Mononuclear cell (primary cell): Measurements from ENCODE around the gene ASZ1. TPM values are rescaled to one million over a fixed set of nuclear protein-coding genes. Genes with fewer than 3 reads are reported as not detected.

Experiments used
- H3K27me3 ChIP-seq: 2 replicates; pipeline ENCODE4 v1.6.0; 2011; ENCODE audit warnings: low read length, control low read depth; ENCODE audit not compliant: insufficient read depth
- H3K4me1 ChIP-seq: 2 replicates; pipeline ENCODE4 v1.5.1; 2011; ENCODE audit warnings: mild to moderate bottlenecking, low read length, control low read depth; ENCODE audit not compliant: insufficient read depth
- H3K4me3 ChIP-seq: 2 replicates; pipeline ENCODE4 v1.5.1; 2011; ENCODE audit warnings: mild to moderate bottlenecking, low read length, moderate library complexity
- H3K9me3 ChIP-seq: 2 replicates; pipeline ENCODE4 v1.5.1; 2011; ENCODE audit warnings: low read depth, mild to moderate bottlenecking, control low read depth, low read length
- total RNA-seq: library from RNA; depleted of rRNA; stranded (reverse); fragments of >200 nt; gene quantifications from one replicate; pipeline ENCODE4 v1.2.3, GENCODE V29; 2012

ASZ1 gene
- total RNA-seq, 1 donor: not detected

DNA sequence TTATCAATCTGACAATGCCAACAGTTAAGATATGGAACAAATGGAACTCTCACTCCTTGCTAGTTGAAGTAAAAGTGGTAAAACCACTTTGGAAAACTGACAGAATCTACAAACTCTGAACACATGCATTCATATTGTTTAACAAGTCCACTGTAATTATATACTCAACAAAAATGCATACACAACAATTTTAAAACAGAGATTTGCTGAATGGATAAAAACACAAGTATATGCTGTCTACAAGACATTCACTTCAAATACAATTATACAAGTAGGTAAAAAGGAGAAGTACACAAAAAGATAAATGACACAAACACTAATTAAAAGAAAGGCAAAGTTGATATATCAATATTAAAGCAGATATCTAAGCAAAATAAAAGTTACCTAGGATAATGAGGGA is 95.3 kb downstream of the ASZ1 start:
- Histone ChIP-seq H3K27me3 (no peaks in the 10 kb centered on the region), H3K4me3 (no peak overlapping the region), H3K4me1 (no peaks in the 10 kb centered on the region), H3K9me3 (no peaks in the 10 kb centered on the region)

DNA sequence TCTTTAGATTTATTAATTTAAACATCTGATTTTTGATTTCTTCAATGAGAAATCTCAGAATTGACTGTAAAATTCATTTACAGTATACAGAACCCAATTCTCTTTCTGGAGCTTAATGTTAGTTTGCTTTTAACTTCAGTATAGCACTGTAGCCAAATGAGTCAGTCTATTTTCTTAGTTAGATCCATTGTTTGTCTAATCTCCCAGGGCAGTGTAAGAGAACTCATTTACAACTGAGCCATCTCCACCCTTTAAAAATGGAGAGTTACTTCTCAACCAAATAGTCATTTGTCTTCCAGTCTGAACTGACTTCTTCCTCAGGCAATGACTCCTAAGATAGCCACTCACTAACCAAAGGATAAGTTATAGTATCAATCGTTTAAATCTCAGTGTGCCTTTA is 101.5 kb downstream of the ASZ1 start:
- Histone ChIP-seq H3K27me3 (peaks cover 61% of the 10 kb centered on the region), H3K4me3 (no peak overlapping the region), H3K9me3 (no peaks in the 10 kb centered on the region), H3K4me1 (no peaks in the 10 kb centered on the region)

DNA sequence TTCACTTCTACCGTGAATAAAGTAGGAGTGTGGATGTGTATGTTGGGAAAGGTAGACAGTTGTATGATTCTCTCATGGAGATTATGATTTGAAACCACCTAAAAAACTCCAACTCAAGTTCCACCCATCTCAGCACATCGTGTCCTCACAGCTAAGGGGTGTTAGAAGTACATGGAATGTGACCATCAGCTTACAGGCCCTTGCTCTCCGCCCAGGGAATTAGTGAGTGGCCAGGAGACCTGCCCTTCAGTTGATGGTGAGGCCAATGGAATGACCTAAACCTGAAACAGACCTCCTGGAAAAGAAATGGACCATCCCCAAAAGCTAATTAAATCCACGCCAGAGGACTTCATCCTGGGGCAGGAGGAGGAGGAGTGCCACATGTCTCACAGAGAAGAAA is 102.3 kb downstream of the ASZ1 start:
- no peaks in the 10 kb centered on the region for H3K4me1 ChIP-seq
- peaks cover 68% of the 10 kb centered on the region for H3K27me3 ChIP-seq
- H3K4me3 ChIP-seq: no peak overlapping the region
- H3K9me3 ChIP-seq: no peaks in the 10 kb centered on the region

DNA sequence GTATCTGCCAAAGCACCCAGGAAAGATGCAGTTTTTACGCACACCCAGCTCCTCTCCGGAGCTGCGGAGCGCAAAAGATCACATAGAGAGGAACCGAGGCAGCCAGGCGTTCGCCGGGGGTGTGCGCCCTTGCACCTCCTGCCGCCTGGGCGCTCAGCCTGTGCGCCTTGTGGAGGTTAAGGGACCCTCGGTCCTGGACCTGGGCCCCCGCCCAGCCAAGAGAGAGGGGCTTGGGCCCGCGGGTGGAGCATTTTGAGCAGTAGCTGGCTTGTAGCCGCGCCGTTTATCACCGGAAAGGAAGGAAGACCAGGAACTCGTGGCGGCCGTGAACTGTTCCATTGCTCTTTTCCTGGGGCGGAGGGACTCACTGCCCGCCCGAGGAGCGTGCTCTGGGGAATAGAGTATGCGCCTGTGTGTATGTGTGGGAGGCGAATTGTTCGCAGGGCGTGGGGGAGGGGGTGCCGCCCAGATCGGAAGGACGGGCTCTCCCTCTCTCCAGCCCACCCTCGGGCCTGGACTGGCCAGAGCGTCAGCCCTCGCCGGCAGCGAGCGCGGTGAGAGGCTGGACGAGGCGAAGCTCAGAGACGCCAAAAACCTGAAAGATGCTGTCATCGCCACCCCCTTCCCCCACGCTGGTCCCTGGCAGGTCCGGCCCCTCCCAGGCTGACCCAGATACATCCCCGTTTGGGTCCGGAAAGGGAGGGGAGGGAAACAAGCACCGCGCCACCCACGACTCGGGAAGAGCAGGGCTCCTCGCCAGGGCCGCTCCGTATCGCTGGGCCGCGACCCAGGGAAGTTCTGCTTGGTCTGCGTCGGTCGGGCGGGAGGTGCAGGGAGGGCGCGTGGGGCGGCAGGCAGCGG is 103.2 kb downstream of the ASZ1 start:
- Histone ChIP-seq H3K27me3 (peaks cover 68% of the 10 kb centered on the region), H3K4me1 (no peaks in the 10 kb centered on the region), H3K9me3 (no peaks in the 10 kb centered on the region), H3K4me3 (no peak overlapping the region)

DNA sequence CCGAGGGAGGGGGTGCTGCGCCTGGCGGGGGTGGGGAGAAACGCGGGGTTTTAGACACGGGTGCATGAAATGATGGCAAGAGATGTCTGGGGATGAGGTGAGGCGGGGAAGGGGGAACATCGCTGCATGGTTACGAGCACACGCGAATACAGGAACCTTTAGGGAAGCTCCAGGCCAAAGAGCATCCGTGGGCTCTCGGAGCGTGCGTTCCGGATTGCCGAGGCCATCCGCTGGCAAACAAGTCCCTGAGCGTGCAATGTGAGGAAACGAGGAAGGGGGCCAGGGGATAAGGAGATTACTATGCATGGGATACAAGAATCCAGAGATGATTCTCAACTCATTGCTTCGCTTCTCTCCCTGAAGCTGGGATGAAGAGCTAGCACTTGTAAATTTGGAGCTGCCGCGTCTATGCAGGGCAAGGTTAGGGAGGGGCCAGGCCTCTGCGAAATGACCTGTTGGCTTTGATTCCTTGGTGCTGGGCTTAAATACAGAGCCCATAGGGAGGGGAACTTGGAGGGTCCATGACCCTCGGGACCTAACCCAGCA is 103.9 kb downstream of the ASZ1 start:
- Histone ChIP-seq H3K4me1 (no peaks in the 10 kb centered on the region), H3K27me3 (peaks cover 68% of the 10 kb centered on the region), H3K9me3 (no peaks in the 10 kb centered on the region), H3K4me3 (no peak overlapping the region)

DNA sequence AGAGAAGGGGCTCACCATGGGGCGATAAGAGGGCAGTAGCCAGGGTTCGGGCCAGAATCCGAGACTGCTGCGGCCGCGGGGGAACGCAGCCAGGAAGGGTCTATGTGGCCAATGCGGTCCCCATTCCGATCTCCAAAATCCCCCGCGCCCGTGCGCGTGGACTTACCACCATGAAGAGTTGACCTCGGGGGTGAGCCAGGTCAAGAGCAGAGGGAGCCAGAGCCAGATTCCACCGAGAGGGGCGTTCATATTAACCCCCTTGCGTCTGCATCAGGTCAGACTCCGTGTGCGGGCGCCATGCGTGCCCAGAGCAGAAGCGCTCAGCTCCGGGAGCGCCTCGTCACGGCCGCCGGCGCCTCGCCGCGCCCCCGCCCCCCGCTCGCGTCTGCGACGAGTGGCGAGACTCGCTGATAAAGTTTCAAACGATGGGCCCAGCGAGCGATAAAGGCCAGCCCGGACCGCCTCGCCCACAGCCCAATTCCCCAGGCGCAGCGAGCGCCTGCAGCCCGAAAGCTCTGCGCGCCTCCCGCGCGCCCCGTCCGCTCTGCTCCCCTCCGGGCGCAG is 104.5 kb downstream of the ASZ1 start, which contains the start of gene WNT2:
TSS of gene WNT2 (minus strand) at position 318 of the 564 bp plus-strand sequence. CDS start at position 249, 69 bp downstream.
- Histone ChIP-seq H3K27me3 (peaks cover 68% of the 10 kb centered on the region), H3K9me3 (no peaks in the 10 kb centered on the region), H3K4me1 (no peaks in the 10 kb centered on the region), H3K4me3 (no peak within 1 kb of the TSS)

DNA sequence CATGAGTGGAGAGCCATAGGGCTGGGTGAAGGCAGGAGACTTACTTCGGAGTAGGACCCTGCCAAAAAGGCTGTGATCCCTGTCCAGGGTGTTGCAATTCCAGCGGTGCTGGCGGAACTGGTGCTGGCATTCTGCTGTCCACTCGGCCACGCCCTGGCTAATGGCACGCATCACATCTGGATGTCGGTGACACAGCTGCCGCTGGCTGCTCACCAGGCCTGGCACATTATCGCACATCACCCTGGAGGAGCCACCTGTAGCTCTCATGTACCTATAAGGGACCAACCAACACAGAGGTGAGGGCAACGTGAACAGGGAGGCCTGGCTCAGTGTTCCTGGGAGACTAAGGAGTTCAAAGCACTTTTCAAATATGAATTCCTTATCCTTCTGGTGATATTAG is 106.8 kb downstream of the ASZ1 start:
- Histone ChIP-seq H3K4me1 (no peaks in the 10 kb centered on the region), H3K27me3 (peaks cover 54% of the 10 kb centered on the region), H3K9me3 (no peaks in the 10 kb centered on the region), H3K4me3 (no peak overlapping the region)

DNA sequence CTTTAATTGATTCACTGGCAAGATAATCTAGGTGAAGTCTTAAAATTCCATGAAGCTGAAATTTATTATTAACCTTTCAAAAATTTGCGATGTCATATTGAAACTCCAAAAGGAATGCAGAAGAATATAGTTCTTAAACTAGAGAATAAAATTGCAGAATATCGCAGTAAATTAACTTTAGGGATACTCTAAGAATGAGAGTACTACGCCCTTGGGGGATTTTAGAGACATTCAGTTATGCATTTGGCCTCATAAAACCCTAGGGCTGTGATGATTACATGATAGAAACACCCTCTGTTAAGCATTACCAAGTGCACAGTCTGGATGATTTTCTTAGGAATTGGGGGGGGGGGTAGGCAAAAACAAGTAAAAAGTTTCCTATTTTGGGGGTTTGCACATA is 108.1 kb downstream of the ASZ1 start:
- Histone ChIP-seq H3K4me3 (no peak overlapping the region), H3K27me3 (peaks cover 41% of the 10 kb centered on the region), H3K4me1 (no peaks in the 10 kb centered on the region), H3K9me3 (no peaks in the 10 kb centered on the region)

DNA sequence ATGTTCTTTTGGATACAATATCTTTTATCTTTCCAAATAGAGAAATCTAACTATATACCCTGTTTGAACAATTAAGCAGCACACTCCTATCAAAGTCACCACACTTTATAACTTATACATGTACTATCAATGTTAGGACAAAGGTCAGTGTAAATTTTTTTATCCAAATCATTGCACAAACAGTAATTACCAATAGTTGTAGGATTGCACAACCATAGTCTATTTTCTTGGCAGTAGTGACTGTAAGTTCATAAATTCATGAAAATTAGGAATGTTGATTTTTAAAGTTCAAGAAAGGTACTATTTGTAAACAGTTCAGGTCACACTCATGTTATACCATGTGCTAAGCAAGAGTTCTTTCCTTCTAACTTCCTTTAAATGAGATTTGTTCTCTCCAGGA is 113.7 kb downstream of the ASZ1 start:
- Histone ChIP-seq H3K9me3 (no peaks in the 10 kb centered on the region), H3K4me3 (no peak overlapping the region), H3K27me3 (no peaks in the 10 kb centered on the region), H3K4me1 (no peaks in the 10 kb centered on the region)

Other genes with a start within 250 kb of the ASZ1 start
- gene WNT2, start 104.4 kb downstream of the ASZ1 start, total RNA-seq: under 0.01 TPM
- not detected for gene CFTR, start 52.5 kb upstream of the ASZ1 start, total RNA-seq